DND-41 (cell line): ENCODE measurements around the gene PDE4C.

ENCODE experiments used
- EZH2 ChIP-seq: IDR thresholded peaks from 3 replicates; pipeline ENCODE4 v1.6.1; 2012; ENCODE audit warnings: borderline replicate concordance, low read depth, mild to moderate bottlenecking, moderate library complexity, low read length, inconsistent platforms; ENCODE audit not compliant: severe bottlenecking
- TF ChIP-seq, protein P1 (sequence below): IDR thresholded peaks from 2 replicates; pipeline ENCODE4 v1.5.1; 2012; ENCODE audit warnings: borderline replicate concordance, low read length, moderate library complexity, mild to moderate bottlenecking; ENCODE audit not compliant: poor library complexity, severe bottlenecking; ENCODE audit errors: extremely low read depth

DNA sequence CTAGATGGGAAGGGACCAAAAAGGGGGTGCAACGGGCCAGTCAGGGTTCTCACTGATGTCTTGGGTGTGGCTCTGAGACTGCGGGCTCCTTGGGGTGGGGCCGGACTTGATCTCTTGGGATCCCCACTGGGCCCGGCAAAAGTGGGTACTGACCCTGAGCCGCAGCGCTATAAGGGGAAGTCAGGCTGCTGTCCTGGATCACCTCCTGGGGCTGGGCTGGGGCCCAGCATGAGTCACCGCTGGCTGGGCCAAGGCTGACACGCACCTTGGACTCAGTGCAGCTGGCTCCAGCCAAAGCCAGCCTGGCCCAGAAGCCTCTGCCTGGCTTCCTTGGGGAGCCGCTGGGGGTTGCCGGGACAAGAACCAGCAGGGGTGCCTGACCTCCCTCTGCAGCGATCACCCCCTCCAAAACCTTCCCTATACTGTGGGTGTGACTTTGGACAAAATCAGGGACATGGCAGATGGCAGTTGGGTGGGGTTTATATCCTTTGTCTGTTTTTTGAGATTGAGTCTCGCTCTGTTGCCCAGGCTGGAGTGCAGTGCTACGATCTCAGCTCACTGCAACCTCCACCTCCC lies 48.6 kb upstream of the PDE4C start:
- TF ChIP-seq, protein P1, sequence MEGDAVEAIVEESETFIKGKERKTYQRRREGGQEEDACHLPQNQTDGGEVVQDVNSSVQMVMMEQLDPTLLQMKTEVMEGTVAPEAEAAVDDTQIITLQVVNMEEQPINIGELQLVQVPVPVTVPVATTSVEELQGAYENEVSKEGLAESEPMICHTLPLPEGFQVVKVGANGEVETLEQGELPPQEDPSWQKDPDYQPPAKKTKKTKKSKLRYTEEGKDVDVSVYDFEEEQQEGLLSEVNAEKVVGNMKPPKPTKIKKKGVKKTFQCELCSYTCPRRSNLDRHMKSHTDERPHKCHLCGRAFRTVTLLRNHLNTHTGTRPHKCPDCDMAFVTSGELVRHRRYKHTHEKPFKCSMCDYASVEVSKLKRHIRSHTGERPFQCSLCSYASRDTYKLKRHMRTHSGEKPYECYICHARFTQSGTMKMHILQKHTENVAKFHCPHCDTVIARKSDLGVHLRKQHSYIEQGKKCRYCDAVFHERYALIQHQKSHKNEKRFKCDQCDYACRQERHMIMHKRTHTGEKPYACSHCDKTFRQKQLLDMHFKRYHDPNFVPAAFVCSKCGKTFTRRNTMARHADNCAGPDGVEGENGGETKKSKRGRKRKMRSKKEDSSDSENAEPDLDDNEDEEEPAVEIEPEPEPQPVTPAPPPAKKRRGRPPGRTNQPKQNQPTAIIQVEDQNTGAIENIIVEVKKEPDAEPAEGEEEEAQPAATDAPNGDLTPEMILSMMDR: no peak
- no peak for TF ChIP-seq EZH2
